Left forelimb (tissue), 1 donor: ENCODE data around the gene TRA2A.
A peak's percentile ranks its signal among the peaks of the same experiment; 100 is the strongest.
"Not testable (repeated sequence)": the region's sequence is repeated elsewhere in the genome, so short reads cannot be mapped to it uniquely, and the experiment has no call there.

Experiments used
- DNase-seq: peaks from one replicate; pipeline ENCODE4 v3.0.0-alpha.2; 2018; ENCODE audit warnings: low spot score

TRA2A gene

DNA sequence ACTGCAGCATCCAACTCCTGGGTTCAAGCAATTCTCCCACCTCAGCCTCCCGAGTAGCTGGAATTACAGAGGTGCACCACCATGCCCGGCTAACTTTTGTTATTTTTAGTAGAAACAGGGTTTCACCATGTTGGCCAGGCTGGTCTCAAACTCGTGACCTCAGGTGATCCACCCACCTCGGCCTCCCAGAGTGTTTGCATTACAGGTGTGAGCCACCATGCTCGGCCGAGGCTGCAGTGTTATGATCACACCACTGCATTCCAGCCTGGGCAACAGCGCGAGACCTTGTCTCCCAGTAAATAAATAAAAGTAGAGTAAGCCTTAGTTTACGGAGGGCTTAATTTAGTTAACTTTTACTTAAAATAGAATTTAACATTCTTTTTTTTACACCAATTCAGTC is 37.8 kb downstream of the TRA2A start:
- no peak for DNase-seq

DNA sequence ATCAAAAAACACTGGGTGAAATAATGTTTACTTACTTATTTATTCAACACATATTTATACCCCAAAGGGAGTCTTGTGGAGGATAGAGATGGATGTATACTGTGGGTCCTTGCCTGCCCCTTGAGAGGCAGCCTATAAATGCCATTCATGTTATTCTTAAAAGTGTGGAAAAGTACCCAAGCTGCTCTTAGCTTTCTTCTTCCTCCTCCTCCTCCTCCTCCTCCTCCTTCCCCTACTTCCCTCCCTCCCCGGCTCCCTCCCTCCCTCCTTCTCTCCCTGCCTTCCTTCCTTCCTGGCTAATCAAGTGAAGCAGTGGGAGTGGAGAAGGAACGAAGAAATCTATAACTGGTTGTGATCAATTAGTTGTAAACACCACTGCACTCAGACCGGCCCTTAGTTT is 40.3 kb downstream of the TRA2A start:
- DNase-seq = no peak

DNA sequence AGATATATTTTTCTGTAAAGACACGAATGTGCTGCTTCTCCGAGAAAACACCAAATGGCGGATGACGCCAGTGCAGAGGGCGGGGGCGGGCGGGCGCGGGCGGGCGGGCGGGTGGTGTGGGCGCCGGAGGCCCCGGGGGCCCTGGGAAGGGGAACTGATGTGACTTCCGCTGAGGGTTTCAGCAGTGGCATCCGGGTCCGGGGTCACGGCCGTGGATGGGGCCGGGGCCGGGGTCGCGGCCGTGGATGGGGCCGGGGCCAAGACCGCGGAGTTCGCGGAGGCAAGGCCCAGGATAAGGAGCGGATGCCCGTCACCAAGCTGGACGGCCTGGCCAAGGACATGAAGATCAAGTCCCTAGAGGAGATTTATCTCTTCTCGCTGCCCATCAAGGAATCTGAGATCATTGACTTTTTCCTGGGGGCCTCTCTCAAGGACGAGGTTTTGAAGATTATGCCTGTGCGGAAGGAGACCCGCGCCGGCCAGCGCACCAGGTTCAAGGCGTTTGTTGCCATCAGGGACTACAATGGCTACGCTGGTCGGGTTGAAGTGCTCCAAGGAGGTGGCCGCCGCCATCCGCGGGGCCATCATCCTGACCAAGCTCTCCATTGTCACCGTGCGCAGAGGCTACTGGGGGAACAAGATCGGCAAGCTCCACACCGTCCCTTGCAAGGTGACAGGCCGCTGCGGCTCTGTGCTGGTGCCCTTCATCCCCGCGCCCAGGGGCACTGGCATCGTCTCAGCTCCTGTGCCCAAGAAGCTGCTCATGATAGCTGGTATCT is 41.2 kb downstream of the TRA2A start:
- DNase-seq = peak; percentile 85

DNA sequence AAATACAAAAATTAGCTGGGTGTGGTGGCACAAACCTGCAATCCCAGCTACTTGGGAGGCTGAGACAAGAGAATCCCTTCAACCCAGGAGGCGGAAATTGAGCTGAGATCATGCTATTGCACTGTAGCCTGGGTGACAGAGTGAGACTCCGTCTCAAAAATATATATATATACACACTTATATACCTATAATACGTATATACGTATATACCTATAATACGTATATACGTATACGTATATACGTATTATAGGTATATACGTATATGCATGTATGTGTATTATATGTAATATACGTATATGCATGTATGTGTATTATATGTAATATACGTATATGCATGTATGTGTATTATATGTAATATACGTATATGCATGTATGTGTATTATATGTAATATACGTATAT is 43.1 kb downstream of the TRA2A start:
- DNase-seq = not testable (repeated sequence)

DNA sequence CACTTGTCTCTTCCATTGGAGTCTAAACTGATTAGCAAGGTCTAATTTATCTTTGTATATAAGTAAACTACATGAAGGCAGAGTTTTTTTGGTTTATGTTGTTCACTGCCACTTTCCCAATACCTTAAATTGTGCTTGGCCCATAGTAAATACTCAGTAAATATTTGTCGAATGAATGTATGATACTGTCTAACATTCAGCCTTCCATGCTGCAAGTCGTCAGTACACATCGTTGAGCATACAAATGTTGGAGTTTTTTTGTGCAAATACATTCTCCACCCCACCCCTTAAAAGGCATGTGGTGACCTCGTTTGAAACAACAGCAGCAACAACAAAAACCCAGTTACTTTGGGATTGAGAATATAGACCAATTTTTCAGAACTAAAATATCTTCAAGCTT is 44.1 kb downstream of the TRA2A start:
- DNase-seq = no peak

DNA sequence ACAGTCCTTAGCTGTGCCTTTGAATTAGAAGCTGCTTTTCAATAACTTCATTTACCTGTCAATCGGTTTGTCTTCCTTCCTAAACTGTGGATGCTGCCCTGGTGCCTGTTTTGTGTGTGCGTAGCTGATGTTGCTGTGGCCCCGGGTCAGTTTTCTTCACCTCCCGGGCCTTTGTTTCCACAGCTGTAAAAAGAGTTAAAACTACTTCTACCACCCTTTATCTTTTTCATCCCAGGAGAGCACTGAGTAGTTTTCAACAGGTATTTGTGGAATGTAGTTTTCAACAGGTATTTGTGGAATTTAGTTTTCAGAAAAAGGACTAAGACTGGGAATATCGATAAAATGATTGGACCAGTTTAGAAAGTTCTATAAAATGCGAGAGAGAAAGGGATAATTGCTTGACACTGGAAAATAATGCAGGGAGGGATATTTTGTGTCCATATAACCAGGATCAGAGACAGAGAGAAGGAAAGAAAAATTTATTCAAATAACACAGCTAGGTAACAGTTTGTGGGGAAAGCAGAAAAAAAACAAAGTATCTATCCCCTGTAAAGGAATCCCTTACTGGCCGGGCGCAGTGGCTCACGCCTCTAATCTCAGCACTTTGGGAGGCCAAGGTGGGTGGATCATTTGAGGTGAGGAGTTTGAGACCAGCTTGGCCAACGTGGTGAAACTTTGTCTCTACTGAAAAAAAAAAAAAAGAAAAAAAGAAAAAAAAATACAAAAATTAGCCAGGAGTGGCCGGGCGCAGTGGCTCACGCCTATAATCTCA is 45.6 kb downstream of the TRA2A start:
- DNase-seq = no peak

DNA sequence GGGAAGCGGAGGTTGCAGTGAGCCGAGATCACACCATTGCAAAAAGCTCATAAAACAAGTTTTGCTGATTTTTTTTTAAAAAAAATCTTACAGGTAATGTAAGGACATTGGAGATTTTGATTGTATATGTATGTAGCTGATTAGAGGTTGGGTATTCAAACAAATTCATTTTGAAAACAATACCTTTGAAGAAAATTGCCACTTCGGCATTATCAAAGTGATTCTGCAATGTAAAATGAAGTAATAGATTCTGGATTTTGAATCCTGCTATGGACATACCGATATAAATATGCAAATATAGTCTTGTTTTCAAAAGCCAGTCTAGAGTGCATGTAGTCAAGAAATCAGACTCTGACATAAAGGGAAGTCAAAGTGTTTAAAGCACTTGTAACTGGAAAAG is 49.1 kb downstream of the TRA2A start:
- no peak for DNase-seq

DNA sequence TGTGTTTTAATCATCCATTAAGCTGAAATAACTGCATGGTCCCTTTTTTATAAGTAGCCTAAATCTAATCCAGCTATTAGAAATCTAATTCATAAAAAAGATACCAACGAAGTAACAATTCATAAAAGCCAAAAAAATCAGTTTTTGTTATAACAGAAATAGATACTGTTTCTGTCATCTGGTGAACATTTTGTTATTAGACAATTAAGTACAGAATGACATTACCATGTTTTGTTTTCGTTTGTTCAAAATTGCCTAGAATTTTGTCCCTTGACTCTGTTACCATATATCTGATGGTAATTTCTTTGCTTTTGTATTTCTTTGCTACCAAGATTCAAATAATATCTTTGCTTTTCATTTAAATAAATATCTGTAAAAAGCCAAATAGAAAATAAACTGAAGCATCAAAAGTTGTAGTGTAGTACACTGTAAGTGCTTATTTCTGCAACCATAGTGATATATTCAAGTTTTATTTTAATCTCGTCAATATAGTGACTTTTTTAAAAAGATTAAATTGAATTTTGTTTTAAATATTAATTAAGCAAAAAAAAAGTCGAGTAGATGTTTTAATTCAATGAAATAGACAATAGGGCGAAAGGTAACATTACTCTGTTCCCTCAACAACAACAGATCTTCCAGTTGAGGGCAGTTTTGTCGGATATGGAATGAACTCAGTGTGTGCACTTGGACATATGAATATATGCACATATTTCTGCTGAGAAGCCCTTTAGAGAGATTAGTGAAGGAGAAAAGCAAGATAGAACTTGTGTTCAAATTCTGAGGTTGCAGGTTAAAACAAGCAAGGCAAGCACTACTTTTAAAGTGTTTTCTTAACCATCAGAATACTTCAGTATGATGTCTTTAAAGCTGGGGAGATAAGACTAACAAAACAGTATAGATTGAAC is 53.6 kb downstream of the TRA2A start:
- DNase-seq = no peak

DNA sequence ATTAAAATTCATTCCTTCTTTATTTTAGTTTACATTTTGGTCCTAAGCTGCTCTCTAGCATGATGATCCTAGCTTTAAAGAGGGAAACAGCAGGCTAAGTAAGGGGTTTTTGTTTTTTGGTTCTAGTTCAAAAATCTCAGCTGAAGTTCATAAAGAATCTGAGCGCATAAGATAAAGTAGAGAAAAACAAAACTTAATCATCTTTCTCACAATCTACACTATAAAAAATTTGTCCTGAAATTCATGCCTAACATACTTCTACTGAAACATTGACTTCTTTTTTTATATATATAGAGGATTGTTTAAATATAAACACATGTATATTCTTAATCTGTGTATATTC is 54.7 kb downstream of the TRA2A start:
- DNase-seq = no peak

DNA sequence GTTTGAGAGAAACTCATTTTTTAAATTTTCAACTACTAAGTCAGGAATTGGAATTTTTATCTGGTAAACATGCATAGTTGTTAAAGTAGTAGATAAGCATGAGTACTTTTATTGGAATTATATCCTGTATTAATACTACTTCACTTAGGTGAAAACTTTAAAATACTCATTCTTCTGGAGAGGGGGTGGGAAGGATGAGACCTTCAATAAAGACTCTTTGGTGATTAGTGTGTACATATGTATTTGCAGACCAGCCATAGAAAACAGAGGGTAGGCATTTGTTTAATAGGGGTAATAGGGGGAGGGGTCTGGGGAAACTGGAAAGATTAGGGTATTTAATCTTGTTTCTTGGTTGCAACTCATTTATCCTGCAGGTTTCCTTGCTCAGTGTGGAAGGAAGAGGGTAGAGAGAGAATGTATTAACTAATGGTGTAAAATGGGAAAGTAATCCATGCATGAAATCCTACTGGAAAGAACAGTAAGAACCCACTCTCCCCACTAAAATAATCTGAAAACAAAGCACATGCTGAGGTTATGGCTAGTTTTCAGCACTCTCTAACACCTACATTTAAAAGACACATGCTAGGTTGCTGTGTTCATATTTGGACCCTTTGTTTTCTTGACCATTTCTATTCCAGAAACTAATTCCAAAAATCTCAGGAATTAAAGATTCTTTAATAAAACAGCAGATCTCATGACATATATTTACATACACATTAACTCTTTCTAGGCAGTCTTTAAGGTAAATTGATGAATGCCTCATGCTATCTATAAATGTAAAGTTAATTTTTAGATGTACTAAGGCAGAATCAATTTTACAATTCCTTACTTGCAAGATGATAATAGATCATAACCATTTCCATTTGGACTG is 55.3 kb downstream of the TRA2A start:
- DNase-seq = no peak

DNA sequence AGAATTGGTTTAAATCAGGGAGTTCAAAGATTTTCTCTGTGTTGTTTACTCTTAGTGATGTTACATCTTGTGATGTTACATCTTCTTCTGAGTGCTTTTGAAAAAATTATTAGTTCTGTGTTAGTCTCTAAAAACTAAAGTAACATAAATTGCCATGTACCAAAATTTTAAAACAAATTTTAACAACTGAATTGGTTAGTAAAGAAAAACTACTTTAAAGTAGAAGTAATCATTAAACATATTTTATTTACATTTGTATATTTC is 56.3 kb downstream of the TRA2A start:
- DNase-seq = no peak

DNA sequence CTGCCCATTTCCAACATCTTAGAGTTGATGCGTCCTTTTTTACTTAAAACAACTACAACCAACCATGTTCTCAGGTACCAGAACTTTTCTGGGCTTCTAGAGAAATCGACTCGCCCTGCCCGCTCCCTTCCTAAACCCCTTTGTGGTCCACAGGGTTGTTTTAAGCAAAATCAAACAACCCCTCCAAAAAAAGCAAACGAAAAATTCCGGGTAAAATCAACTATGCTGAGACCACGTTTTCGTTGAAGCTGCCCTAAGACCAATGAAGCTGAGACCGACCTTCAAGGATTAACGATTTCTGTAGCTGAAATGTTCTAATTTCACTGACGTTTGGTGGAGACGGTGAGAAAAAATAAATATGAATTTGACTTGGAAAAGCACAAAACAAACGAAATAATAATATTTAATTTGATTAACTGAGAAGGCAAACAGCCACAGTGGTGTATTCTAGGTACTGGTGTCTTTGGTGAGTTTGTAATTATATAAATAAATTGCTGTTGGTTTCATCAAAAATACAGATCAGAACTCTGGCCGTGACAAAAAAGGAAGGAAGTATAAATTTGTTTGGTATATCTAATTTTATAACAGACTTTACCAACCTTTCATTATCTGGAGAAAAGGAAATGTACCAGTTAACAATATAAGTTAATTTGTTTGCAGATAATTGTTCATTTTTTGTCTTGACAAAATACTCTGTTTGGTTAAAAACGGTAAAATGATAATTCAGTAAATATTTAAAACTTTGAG is 56.8 kb downstream of the TRA2A start:
- no peak for DNase-seq

DNA sequence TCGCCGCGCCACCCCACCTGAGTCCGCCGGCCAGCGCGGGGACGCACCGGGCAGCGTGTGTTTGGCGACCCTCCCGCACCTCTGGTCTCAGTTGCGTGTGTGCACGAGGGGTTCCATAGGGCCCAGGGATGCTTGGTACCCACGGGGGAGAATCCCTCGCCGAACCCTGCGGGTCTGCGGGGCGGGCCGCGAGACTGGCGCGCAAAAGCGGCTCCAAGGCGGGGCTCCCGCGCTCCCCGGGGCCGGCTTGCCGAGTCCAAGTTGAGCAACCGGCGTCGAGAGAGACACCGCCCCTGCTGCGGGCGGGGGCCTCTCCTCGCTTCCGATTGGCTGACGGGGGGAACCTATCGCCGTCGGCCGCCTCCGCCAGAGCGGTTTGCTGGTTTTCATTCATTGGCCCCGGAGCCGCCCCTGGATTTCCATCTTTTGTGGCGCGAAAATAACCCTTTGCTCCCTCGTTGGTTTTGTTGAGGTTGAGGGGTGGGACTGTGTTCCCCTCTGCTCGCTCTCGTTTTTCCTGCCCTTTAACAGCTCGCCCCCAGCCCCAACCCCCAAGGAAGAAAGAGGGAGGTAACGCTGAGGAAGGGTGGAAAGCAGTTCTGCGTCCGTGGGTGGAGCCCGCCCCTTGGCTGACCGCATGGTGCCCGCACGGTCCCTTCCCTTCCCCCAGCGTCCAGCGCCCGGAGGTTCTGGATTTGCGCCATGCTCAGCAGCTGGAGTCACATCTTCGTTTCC is 57.5 kb downstream of the TRA2A start:
- peak; percentile 98 for DNase-seq

DNA sequence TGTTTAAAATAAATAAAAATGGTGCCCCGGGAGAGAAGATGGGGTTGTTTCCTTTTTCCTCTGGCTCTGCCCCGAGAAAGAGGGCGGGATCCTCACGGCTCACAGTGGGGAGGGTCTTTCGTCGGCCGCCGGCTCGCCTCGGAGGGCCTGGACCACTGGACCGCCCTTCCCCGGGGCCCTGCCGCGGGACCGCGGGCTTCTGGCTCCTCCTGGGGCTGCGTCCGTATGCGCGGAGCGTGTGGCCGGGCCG is 58.0 kb downstream of the TRA2A start:
- DNase-seq = no peak

DNA sequence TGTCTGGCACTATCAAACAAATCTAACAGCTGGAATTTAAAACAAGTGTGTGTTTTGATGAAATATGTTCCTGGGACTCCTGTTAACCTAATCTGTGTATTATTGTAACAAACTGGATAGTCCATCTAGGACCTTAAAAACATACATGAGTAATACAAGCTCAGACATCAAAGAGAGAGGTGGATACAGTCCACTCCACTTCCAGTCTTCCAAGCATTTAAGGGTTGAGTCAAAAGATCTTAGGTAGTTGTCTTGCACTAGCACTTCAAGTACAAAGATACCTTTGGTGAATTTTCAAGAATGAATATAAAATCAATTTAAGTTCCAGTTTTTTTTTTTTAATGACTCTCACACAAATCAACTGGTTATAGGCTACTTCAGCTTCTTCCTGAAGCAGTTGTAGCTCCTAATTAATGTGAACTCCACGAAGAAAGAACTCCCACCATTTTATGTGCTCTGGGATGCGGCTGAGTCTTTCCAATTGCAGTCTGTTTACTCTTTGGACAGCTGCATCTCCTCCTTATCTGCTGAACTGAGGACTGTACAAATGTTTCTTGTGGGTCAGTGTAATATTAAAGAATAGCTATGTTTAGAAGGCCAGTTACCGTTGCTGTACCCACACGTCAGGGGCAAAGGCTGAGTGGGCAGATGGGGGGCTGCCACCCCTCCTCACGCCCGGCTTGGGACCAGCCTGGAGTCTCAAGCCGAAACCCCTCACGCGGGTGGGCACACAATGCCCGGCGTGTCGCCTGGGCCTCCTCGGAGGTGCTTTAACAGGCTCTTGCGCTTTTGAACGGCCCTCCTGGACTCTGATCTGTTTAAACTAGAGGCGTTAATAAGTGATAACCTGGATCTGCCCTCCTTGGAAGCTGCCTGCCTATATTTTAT is 58.6 kb downstream of the TRA2A start:
- DNase-seq = peak; percentile 68

DNA sequence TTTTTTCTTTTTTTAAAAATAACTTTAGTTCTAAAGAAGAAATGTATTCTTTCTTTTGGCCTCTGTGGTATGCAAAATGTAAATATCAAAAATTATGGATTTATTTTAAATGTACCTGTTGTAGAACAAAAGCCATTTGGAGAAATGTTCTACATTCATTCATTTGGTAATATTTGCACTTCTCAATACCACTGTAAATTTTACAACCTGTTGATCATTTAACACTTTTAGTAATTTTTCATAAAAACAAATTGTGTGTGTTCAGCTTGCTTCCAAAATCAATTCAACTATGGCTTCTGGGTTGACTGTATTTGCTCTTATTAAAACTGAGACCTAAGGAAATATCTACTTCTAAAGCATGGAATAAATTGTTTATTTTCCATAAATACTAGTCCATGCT is 59.2 kb downstream of the TRA2A start:
- DNase-seq = no peak

DNA sequence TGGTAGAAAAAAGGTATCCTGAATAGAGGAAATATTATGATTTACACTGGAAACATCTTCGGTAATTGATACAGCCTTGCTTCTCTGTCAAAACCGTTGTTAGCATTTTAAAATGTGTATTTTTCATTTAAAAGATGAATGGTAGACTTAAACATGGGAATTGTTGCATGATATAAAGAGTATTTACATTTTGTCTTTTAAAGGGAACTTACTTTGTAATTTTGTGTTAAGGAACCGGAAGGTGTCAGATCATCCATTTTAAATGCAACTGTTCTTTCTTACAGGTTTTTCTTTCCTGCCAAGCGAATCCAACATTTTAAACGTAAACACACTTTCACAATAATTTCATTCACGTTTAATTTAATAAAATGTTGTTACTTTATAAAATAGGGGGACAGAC is 59.7 kb downstream of the TRA2A start:
- no peak for DNase-seq

DNA sequence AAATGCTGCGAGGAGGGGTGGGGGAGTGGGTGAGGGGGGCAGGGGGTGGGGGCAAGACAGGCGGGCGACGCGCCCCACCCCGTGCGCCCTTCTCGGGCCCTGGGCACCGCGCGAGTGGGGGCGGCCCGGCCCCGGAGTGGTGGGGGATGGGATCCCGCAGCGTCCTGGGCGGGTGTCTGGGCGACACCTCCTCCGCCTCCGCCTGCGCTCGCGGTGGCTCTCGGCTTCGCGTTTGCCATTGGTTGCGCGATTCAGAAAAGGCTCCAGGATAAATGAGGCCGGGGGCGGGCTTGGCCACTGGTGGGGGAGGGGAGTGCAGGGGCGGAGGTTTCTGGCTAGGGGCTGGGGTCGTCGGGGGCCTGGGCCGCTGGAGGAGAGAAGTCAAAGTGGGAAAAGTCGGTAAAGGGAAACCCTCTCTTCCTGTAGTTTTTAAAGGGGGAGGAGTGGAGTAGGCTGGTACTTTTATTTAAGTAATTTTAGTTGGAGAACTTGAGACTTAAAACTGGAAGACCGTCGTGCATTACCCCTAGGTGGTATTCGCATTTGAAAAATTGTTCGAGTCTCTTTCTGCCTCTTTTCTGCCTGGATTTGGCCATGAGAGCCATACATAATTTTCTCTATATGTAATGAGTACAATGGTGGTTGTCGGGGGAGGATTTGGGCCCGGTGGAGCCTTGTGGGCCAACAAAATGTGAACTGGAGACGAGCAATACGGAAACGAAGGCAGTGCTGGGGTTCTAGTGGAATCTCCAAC is 60.5 kb downstream of the TRA2A start:
- peak; percentile 93 for DNase-seq
